RWPE1 (cell line): ENCODE measurements around the gene KRT34.
A peak's percentile ranks its signal among the peaks of the same experiment; 100 is the strongest.
"Not testable (repeated sequence)": the region's sequence is repeated elsewhere in the genome, so short reads cannot be mapped to it uniquely, and the experiment has no call there.

ENCODE experiments used
- CTCF ChIA-PET: fragments of 350-600 bp; sonication (Branson Sonifier 250); formaldehyde crosslinking; extraction: SDS; loops from one replicate; lab custom pipeline; 2021; lab: Yijun Ruan, JAX
- POLR2A ChIA-PET: fragments of 400-600 bp; formaldehyde crosslinking; extraction: SDS; loops from one replicate; lab custom pipeline; 2020; ENCODE audit warnings: antibody characterized with exemption; ENCODE audit not compliant: low non-redundant PET; lab: Yijun Ruan, JAX
- DNase-seq: peaks from one replicate; pipeline ENCODE4 v3.0.0; 2012; ENCODE audit warnings: low spot score
- H3K27ac ChIP-seq: fragments of 450-650 bp; 2 replicates; pipeline ENCODE4 v1.5.1; 2017
- CTCF ChIP-seq: fragments of 450-650 bp; conservative IDR thresholded peaks from 2 replicates; pipeline ENCODE4 v1.5.1; 2017; ENCODE audit warnings: low read depth, mild to moderate bottlenecking

KRT34 gene

DNA sequence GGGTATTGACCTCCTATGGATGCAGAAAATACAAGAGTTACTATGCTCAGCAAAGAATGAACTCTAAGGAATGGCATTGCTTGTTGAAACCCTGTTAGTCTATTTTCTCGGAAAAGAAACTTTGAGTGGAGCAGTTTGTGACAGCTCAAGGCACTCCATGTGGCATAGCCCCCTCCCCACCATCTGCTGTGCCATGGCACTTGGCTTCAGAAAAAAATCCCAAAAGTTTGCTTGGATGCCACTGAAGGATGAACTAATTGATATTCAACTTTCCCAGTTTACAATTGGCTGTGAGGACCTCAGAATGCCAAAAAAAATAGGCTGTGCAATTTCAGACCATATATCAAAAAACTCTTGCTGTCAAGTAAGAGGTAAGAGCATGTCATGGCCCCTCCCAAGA is 13.5 kb upstream of the KRT34 start:
- H3K27ac ChIP-seq, result peak overlapping the region; percentile 71; the same call in 1 of the 2 replicates
- TF ChIP-seq CTCF, result no peak
- no peak for DNase-seq
- ChIA-PET CTCF (no interaction called here), POLR2A (interaction anchor here (0.6 kb wide), 1 partner anchor 16 kb away, joined by 4 read pairs; no protein-coding TSS in a partner anchor)

GRCh38 chr17:41395044-41395443 is 12.9 kb upstream of the KRT34 start:
- DNase-seq, POLR2A ChIA-PET, CTCF ChIA-PET: not testable (repeated sequence)
- H3K27ac ChIP-seq, result peak overlapping the region; percentile 71

DNA sequence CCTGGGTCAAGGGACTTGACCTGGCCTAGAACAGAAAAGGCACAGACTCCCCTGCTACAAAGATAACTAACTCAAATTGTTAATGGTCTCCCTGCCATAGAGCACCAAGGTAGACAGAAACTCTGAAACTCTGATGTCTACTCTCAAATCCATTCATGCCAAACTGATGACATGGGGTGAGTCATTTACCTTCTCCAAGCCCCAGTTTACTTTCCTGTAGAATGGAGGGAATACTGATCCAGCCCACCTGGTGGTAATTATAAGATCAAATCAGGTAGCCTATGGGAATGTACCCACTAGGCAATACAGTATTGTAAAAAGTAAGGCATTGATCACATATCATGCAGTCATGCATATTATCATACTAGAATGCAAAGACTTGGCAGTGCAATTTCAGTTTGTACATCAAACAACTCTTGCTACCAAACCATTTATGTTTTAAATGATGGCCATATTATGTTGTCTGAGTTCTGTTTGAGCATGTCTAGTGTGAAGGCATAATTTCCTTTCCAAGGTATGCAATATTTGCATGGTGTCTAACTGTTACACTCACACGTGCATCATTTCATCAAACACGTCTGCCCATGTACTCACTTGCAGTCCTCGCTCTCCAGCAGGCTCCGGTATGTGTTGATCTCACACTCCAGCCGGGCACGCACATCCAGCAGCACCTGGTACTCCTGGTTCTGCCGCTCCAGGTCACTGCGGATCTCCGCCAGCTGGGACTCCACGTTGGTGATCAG is 12.3 kb upstream of the KRT34 start:
- no peak for TF ChIP-seq CTCF
- CTCF ChIA-PET, result no interaction called here
- POLR2A ChIA-PET, result no interaction called here
- DNase-seq, result peak; percentile 32
- H3K27ac ChIP-seq, result peak overlapping the region; percentile 71

- H3K27ac ChIP-seq, result peak overlapping the region; percentile 50
- no peak for TF ChIP-seq CTCF
- no peak for DNase-seq
- POLR2A ChIA-PET, result no interaction called here
- CTCF ChIA-PET, result no interaction called here
Observed at GRCh38 chr17:41393826-41394225, 11.7 kb upstream of the KRT34 start.

- no peak for DNase-seq
- ChIA-PET POLR2A (no interaction called here), CTCF (no interaction called here)
- TF ChIP-seq CTCF, result no peak
- H3K27ac ChIP-seq, result peak overlapping the region; percentile 50; the same call in 1 of the 2 replicates
Observed at GRCh38 chr17:41393294-41393693, 11.2 kb upstream of the KRT34 start.

DNA sequence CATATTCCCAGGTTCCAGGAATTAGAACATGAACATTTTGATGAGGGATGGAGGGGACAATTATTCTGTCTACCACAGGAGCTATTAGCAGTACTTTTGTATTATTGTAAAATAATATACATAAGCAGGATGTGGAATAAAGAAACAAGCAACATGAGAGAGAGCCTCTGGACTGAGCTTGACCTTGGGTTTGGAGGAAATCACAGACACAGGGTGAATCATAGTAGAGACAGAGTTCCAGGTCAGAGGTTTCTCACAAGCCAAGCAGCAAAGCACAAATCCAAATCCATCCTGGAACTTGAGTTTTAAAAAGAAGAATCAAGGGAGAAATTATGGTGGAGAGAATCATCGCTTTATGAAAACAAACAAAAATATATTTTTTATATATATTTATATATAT is 10.2 kb upstream of the KRT34 start:
- CTCF ChIA-PET, result no interaction called here
- no peak for DNase-seq
- H3K27ac ChIP-seq, result no peak overlapping the region
- POLR2A ChIA-PET, result no interaction called here
- TF ChIP-seq CTCF, result no peak

- POLR2A ChIA-PET, result no interaction called here
- no peak overlapping the region for H3K27ac ChIP-seq
- DNase-seq, result no peak
- TF ChIP-seq CTCF, result no peak
- CTCF ChIA-PET, result no interaction called here
Observed at GRCh38 chr17:41391535-41391934, 9.4 kb upstream of the KRT34 start.
